Gastrocnemius medialis (tissue), 4 donors: Measurements from ENCODE around the gene SERINC5. TPM values are rescaled to one million over a fixed set of nuclear protein-coding genes. Genes with fewer than 3 reads are reported as not detected.

ENCODE experiments used
- ATAC-seq, 2 donors: fragments of 150-250 bp; one replicate each; pipeline ENCODE4 v1.9.1; 2016
- DNase-seq, 2 donors: peaks; one replicate each; pipeline ENCODE4 v3.0.0-alpha.2; 2019
- H3K27ac ChIP-seq, 4 donors: fragments of 200-600 bp; sonication (generic); 1 replicate in 1 of 4; 2 replicates in 3 of 4; pipeline ENCODE4 v1.5.1; 2016 to 2018; ENCODE audit warnings: mild to moderate bottlenecking in 2 of 4, moderate library complexity in 1 of 4
- H3K27me3 ChIP-seq, 3 donors: fragments of 200-600 bp; sonication (generic) in 2 of 3; 1 replicate in 1 of 3; 2 replicates in 2 of 3; pipeline versions ENCODE4 v1.5.1 to v1.6.0; 2016 to 2019; ENCODE audit warnings: mild to moderate bottlenecking in 1 of 3, moderate library complexity in 1 of 3
- H3K36me3 ChIP-seq, 2 donors: fragments of 200-600 bp; sonication (generic) in 1 of 2; one replicate each; pipeline ENCODE4 v1.5.1; 2017 to 2018
- H3K4me1 ChIP-seq, 2 donors: fragments of 200-600 bp; sonication (generic) in 1 of 2; one replicate each; pipeline ENCODE4 v1.5.1; 2016 to 2017; ENCODE audit warnings: mild to moderate bottlenecking in 2 of 2
- H3K4me3 ChIP-seq, 4 donors: fragments of 200-600 bp; sonication (generic) in 3 of 4; 1 replicate in 1 of 4; 2 replicates in 3 of 4; pipeline ENCODE4 v1.5.1; 2016 to 2019; ENCODE audit warnings: mild to moderate bottlenecking in 2 of 4
- H3K9me3 ChIP-seq, 3 donors: fragments of 200-600 bp; sonication (generic) in 2 of 3; 1 replicate in 1 of 3; 2 replicates in 2 of 3; pipeline ENCODE4 v1.5.1; 2016 to 2019
- POLR2A ChIP-seq, 2 donors: fragments of 450-650 bp; IDR thresholded peaks; one replicate each; pipeline ENCODE4 v1.6.1; 2017; ENCODE audit warnings: antibody characterized with exemption in 2 of 2, mild to moderate bottlenecking in 2 of 2, moderate library complexity in 2 of 2
- in situ Hi-C, 4 donors: fragments of 200-750 bp; cut with MboI; loops; one replicate each; pipeline versions ENCODE4 v1.15.0 to v1.8.0; 2017; ENCODE audit warnings: low sequenced_read_pairs in 4 of 4
- intact Hi-C: fragments of 100-400 bp; cut with DNase I; formaldehyde crosslinking; loops from one replicate; pipeline ENCODE4 v1.15.1; 2023; ENCODE audit warnings: low total_unique reads
- total RNA-seq, 4 donors: library from RNA; depleted of rRNA; stranded (reverse); fragments of >200 nt; gene quantifications; one replicate each; pipeline versions ENCODE4 v1.1.0 to v1.2.3, GENCODE V29; 2016
- TF ChIP-seq, protein P1 (sequence below), 5 experiments: fragments of 450-650 bp in 3 of 5; fragments of 200-600 bp in 2 of 5; sonication (generic) in 2 of 5; IDR thresholded peaks in 4 of 5; conservative IDR thresholded peaks in 1 of 5; 1 replicate in 4 of 5; 2 replicates in 1 of 5; pipeline ENCODE4 v1.5.1; 2016 to 2019; ENCODE audit warnings: antibody characterized with exemption in 5 of 5, mild to moderate bottlenecking in 3 of 5, moderate library complexity in 3 of 5

The SERINC5 gene
- total RNA-seq, 4 donors from 2014 or later, result 1.4 to 5.3 (median 3.0) TPM

DNA sequence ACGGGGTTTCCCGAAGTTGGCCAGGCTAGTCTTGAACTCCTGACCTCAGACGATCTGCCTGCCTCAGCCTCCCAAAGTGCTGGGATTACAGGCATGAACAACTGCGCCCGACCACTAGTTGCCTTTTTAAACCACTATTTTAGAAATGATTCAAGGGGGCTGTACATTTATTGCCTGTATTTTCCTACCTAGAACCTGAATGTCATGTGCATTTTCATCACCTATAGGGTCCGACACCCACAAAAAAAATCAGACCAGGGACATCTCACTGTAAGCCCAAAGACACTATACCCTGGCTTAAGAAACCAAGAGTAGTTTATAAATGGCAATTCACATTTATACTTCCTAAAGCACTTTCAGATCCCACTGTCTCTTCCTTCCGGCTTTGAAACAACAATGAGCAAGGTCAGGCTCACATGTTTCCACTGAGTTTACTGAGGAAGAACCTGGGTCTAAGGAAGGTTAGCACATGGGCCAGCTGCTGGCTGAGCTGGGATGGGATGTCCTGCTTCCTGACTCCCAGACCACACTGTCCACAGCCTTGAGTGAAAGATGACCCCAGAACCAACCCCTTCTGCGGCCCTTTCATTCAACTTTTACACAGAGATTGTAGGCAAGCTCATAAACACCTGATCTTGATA lies 87.3 kb downstream of the SERINC5 start:
- in situ Hi-C loops, result no loop called here
- Histone ChIP-seq H3K27ac (no peak overlapping the region), H3K36me3 (peaks cover 0 to 4% of the 10 kb centered on the region in 2 donors)

DNA sequence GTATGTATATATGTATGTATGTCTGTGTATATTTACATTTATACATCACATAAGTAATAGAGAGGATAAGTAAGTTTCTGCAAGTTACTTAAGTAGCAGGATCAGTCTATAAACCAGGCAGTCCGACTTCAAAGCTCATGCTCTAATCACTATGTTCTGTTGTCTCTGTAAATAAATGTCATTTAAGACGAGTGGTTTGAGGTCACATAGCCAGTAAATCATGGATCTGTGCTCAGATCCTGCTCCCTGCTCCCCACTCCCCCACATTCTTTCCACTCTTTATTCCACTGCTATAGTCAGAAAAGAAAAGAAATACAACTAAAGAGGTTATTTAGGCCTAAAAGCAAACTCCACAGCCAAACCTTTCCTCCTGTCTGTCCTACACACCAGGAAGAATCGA lies 90.4 kb downstream of the SERINC5 start:
- no peaks in the 10 kb centered on the region for H3K9me3 ChIP-seq
- peaks cover 0 to 4% of the 10 kb centered on the region in 2 donors for H3K36me3 ChIP-seq
- TF ChIP-seq, protein P1, sequence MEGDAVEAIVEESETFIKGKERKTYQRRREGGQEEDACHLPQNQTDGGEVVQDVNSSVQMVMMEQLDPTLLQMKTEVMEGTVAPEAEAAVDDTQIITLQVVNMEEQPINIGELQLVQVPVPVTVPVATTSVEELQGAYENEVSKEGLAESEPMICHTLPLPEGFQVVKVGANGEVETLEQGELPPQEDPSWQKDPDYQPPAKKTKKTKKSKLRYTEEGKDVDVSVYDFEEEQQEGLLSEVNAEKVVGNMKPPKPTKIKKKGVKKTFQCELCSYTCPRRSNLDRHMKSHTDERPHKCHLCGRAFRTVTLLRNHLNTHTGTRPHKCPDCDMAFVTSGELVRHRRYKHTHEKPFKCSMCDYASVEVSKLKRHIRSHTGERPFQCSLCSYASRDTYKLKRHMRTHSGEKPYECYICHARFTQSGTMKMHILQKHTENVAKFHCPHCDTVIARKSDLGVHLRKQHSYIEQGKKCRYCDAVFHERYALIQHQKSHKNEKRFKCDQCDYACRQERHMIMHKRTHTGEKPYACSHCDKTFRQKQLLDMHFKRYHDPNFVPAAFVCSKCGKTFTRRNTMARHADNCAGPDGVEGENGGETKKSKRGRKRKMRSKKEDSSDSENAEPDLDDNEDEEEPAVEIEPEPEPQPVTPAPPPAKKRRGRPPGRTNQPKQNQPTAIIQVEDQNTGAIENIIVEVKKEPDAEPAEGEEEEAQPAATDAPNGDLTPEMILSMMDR (IDR thresholded peaks at IDR 0.05 in 4 of 5, conservative IDR thresholded peaks at IDR 0.05 in 1 of 5), result no peak
- TF ChIP-seq POLR2A (IDR thresholded peaks at IDR 0.05), result no peak
- H3K4me1 ChIP-seq, result peaks cover 0 to 10% of the 10 kb centered on the region in 2 donors
- in situ Hi-C loops, result no loop called here
- no peak overlapping the region for H3K4me3 ChIP-seq
- intact Hi-C loops, result no loop called here
- ATAC-seq (no peak), DNase-seq (no peak)
- H3K27ac ChIP-seq, result no peak overlapping the region
- H3K27me3 ChIP-seq, result no peaks in the 10 kb centered on the region

More for the DNA sequence above, 87.3 kb downstream of the SERINC5 start:
- Histone ChIP-seq H3K4me3 (no peak overlapping the region), H3K9me3 (no peaks in the 10 kb centered on the region), H3K27me3 (no peaks in the 10 kb centered on the region), H3K4me1 (peaks cover 0 to 10% of the 10 kb centered on the region in 2 donors)
- DNase-seq (no peak), ATAC-seq (no peak)
- intact Hi-C loops, result no loop called here
- no peak for TF ChIP-seq POLR2A (IDR thresholded peaks at IDR 0.05)
- TF ChIP-seq, protein P1 (IDR thresholded peaks at IDR 0.05 in 4 of 5, conservative IDR thresholded peaks at IDR 0.05 in 1 of 5), result no peak

DNA sequence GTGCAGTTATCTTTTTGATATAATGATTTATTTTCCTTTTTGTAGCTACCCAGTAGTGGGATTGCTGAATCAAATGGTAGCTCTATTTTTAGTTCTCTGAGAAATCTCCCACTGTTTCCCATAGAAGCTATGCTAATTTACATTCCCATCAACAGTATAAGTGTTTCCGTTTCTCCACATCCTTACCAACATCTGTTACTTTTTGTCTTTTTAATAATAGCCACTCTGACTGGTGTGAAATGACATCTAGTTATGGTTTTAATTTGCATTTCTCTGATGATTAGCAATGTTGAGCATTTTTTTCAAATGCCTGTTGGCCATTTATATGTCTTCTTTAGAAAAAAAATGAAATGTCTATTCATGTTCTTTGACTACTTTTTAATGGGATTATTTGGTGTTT lies 94.7 kb downstream of the SERINC5 start:
- peaks cover 0 to 10% of the 10 kb centered on the region in 2 donors for H3K4me1 ChIP-seq
- intact Hi-C loops (no loop called here), in situ Hi-C loops (no loop called here)
- TF ChIP-seq, protein P1 (IDR thresholded peaks at IDR 0.05 in 4 of 5, conservative IDR thresholded peaks at IDR 0.05 in 1 of 5), result no peak
- no peak for TF ChIP-seq POLR2A (IDR thresholded peaks at IDR 0.05)
- no peaks in the 10 kb centered on the region for H3K9me3 ChIP-seq
- no peak overlapping the region for H3K27ac ChIP-seq
- no peak for ATAC-seq
- no peak for DNase-seq
- H3K4me3 ChIP-seq, result no peak overlapping the region
- peaks cover 0 to 2% of the 10 kb centered on the region in 2 donors for H3K36me3 ChIP-seq
- H3K27me3 ChIP-seq, result no peaks in the 10 kb centered on the region

DNA sequence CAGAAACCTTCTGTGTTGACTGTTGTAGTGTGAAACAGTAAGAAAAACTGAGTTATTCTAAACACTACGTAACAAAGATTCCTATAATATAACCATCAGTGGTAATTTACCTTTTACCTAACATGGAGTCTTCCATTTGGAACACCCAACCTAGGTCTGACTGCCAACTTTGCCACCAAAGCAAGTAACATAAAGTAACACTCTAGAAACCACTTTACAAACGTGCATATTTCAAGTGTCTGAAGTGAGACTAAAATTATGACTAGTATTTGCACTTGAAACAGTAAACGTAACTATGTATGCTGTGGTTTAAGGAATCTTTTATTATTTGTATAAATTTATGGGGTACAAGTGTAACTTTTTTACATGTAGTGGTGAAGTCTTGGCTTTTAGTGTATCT lies 95.6 kb downstream of the SERINC5 start:
- Histone ChIP-seq H3K27me3 (no peaks in the 10 kb centered on the region), H3K4me1 (peaks cover 0 to 4% of the 10 kb centered on the region in 2 donors), H3K36me3 (no peaks in the 10 kb centered on the region), H3K9me3 (no peaks in the 10 kb centered on the region), H3K4me3 (no peak overlapping the region), H3K27ac (no peak overlapping the region)
- DNase-seq (no peak), ATAC-seq (no peak)
- in situ Hi-C loops (no loop called here), intact Hi-C loops (no loop called here)
- TF ChIP-seq POLR2A (IDR thresholded peaks at IDR 0.05), result no peak
- TF ChIP-seq, protein P1 (IDR thresholded peaks at IDR 0.05 in 4 of 5, conservative IDR thresholded peaks at IDR 0.05 in 1 of 5), result no peak
